Gastrocnemius medialis (tissue), 4 donors: ENCODE measurements around the gene SLC18A3. TPM values are rescaled to one million over a fixed set of nuclear protein-coding genes. Genes with fewer than 3 reads are reported as not detected.

Experiments
- ATAC-seq, 2 donors: fragments of 150-250 bp; one replicate each; pipeline ENCODE4 v1.9.1; 2016
- DNase-seq, 2 donors: peaks; one replicate each; pipeline ENCODE4 v3.0.0-alpha.2; 2019
- H3K27ac ChIP-seq, 4 donors: fragments of 200-600 bp; sonication (generic); 1 replicate in 1 of 4; 2 replicates in 3 of 4; pipeline ENCODE4 v1.5.1; 2016 to 2018; ENCODE audit warnings: mild to moderate bottlenecking in 2 of 4, moderate library complexity in 1 of 4
- H3K27me3 ChIP-seq, 3 donors: fragments of 200-600 bp; sonication (generic) in 2 of 3; 1 replicate in 1 of 3; 2 replicates in 2 of 3; pipeline versions ENCODE4 v1.5.1 to v1.6.0; 2016 to 2019; ENCODE audit warnings: mild to moderate bottlenecking in 1 of 3, moderate library complexity in 1 of 3
- H3K36me3 ChIP-seq, 2 donors: fragments of 200-600 bp; sonication (generic) in 1 of 2; one replicate each; pipeline ENCODE4 v1.5.1; 2017 to 2018
- H3K4me1 ChIP-seq, 2 donors: fragments of 200-600 bp; sonication (generic) in 1 of 2; one replicate each; pipeline ENCODE4 v1.5.1; 2016 to 2017; ENCODE audit warnings: mild to moderate bottlenecking in 2 of 2
- H3K4me3 ChIP-seq, 4 donors: fragments of 200-600 bp; sonication (generic) in 3 of 4; 1 replicate in 1 of 4; 2 replicates in 3 of 4; pipeline ENCODE4 v1.5.1; 2016 to 2019; ENCODE audit warnings: mild to moderate bottlenecking in 2 of 4
- H3K9me3 ChIP-seq, 3 donors: fragments of 200-600 bp; sonication (generic) in 2 of 3; 1 replicate in 1 of 3; 2 replicates in 2 of 3; pipeline ENCODE4 v1.5.1; 2016 to 2019
- CTCF ChIP-seq, 5 experiments: fragments of 450-650 bp in 3 of 5; fragments of 200-600 bp in 2 of 5; sonication (generic) in 2 of 5; IDR thresholded peaks in 4 of 5; conservative IDR thresholded peaks in 1 of 5; 1 replicate in 4 of 5; 2 replicates in 1 of 5; pipeline ENCODE4 v1.5.1; 2016 to 2019; ENCODE audit warnings: antibody characterized with exemption in 5 of 5, mild to moderate bottlenecking in 3 of 5, moderate library complexity in 3 of 5
- POLR2A ChIP-seq, 2 donors: fragments of 450-650 bp; IDR thresholded peaks; one replicate each; pipeline ENCODE4 v1.6.1; 2017; ENCODE audit warnings: antibody characterized with exemption in 2 of 2, mild to moderate bottlenecking in 2 of 2, moderate library complexity in 2 of 2
- in situ Hi-C, 4 donors: fragments of 200-750 bp; cut with MboI; loops; one replicate each; pipeline versions ENCODE4 v1.15.0 to v1.8.0; 2017; ENCODE audit warnings: low sequenced_read_pairs in 4 of 4
- intact Hi-C: fragments of 100-400 bp; cut with DNase I; formaldehyde crosslinking; loops from one replicate; pipeline ENCODE4 v1.15.1; 2023; ENCODE audit warnings: low total_unique reads
- total RNA-seq, 4 donors: library from RNA; depleted of rRNA; stranded (reverse); fragments of >200 nt; gene quantifications; one replicate each; pipeline versions ENCODE4 v1.1.0 to v1.2.3, GENCODE V29; 2016

The SLC18A3 gene
- total RNA-seq, 4 donors from 2014 or later = not detected

- Histone ChIP-seq H3K27ac (no peak overlapping the region), H3K9me3 (no peaks in the 10 kb centered on the region), H3K27me3 (peaks cover 36 to 56% (median 49%) of the 10 kb centered on the region in 3 donors), H3K4me3 (no peak overlapping the region), H3K4me1 (no peaks in the 10 kb centered on the region), H3K36me3 (no peaks in the 10 kb centered on the region)
- intact Hi-C loops = no loop called here
- DNase-seq (no peak), ATAC-seq (no peak)
- TF ChIP-seq POLR2A (IDR thresholded peaks at IDR 0.05) = no peak
- TF ChIP-seq CTCF (IDR thresholded peaks at IDR 0.05 in 4 of 5, conservative IDR thresholded peaks at IDR 0.05 in 1 of 5) = no peak
- in situ Hi-C loops = no loop called here
Observed at GRCh38 chr10:49616421-49617101, 6.5 kb downstream of the SLC18A3 start.

GRCh38 chr10:49617121-49618020 lies 7.3 kb downstream of the SLC18A3 start:
- DNase-seq = no peak
- in situ Hi-C loops = no loop called here
- ATAC-seq = no peak
- Histone ChIP-seq H3K27ac (no peak overlapping the region), H3K27me3 (peaks cover 28 to 48% (median 41%) of the 10 kb centered on the region in 3 donors), H3K9me3 (no peaks in the 10 kb centered on the region), H3K4me3 (no peak overlapping the region), H3K4me1 (no peaks in the 10 kb centered on the region), H3K36me3 (no peaks in the 10 kb centered on the region)
- intact Hi-C loops = no loop called here
- no peak for TF ChIP-seq CTCF (IDR thresholded peaks at IDR 0.05 in 4 of 5, conservative IDR thresholded peaks at IDR 0.05 in 1 of 5)
- no peak for TF ChIP-seq POLR2A (IDR thresholded peaks at IDR 0.05)

GRCh38 chr10:49618821-49619220 lies 8.7 kb downstream of the SLC18A3 start:
- Histone ChIP-seq H3K36me3 (no peaks in the 10 kb centered on the region), H3K27ac (no peak overlapping the region), H3K4me3 (no peak overlapping the region), H3K27me3 (peaks cover 14 to 33% (median 26%) of the 10 kb centered on the region in 3 donors), H3K4me1 (no peaks in the 10 kb centered on the region), H3K9me3 (no peaks in the 10 kb centered on the region)
- no peak for DNase-seq
- in situ Hi-C loops = no loop called here
- no peak for ATAC-seq
- intact Hi-C loops = no loop called here
- TF ChIP-seq POLR2A (IDR thresholded peaks at IDR 0.05) (no peak), CTCF (IDR thresholded peaks at IDR 0.05 in 4 of 5, conservative IDR thresholded peaks at IDR 0.05 in 1 of 5) (no peak)

GRCh38 chr10:49619613-49620012 lies 9.5 kb downstream of the SLC18A3 start:
- Histone ChIP-seq H3K36me3 (no peaks in the 10 kb centered on the region), H3K9me3 (no peaks in the 10 kb centered on the region), H3K4me1 (no peaks in the 10 kb centered on the region), H3K27ac (no peak overlapping the region), H3K27me3 (peaks cover 6 to 25% (median 24%) of the 10 kb centered on the region in 3 donors), H3K4me3 (no peak overlapping the region)
- ATAC-seq = no peak
- TF ChIP-seq POLR2A (IDR thresholded peaks at IDR 0.05) = no peak
- no peak for TF ChIP-seq CTCF (IDR thresholded peaks at IDR 0.05 in 4 of 5, conservative IDR thresholded peaks at IDR 0.05 in 1 of 5)
- DNase-seq = no peak
- in situ Hi-C loops = no loop called here
- intact Hi-C loops = no loop called here
